Common myeloid progenitor, CD34-positive (primary cell): ENCODE measurements around the gene TBX20.
"Not testable (repeated sequence)": the region's sequence is repeated elsewhere in the genome, so short reads cannot be mapped to it uniquely, and the experiment has no call there.

Experiments used
- CTCF ChIA-PET: fragments of 350-600 bp; sonication (Branson Sonifier 250); formaldehyde crosslinking; loops from one replicate; lab custom pipeline; 2021; ENCODE audit warnings: antibody characterized with exemption; lab: Charles Lee
- POLR2A ChIA-PET: fragments of 350-600 bp; sonication (Branson Sonifier 250); formaldehyde crosslinking; loops from one replicate; lab custom pipeline; 2021; ENCODE audit warnings: antibody characterized with exemption; lab: Charles Lee
- DNase-seq, 3 donors: peaks; one replicate each; pipeline versions ENCODE4 v3.0.0 to v3.0.0-alpha.2; 2013
- H3K27ac ChIP-seq, 2 experiments: 1 replicate in 1 of 2; 2 replicates in 1 of 2; pipeline ENCODE4 v1.7.0; 2013; ENCODE audit warnings: inconsistent platforms in 2 of 2, low read length in 2 of 2, mild to moderate bottlenecking in 2 of 2, low read depth in 1 of 2, moderate library complexity in 1 of 2; ENCODE audit not compliant: severe bottlenecking in 2 of 2, insufficient read depth in 1 of 2, poor library complexity in 1 of 2
- H3K27me3 ChIP-seq, 5 experiments: replicated peaks in 2 of 5; 1 replicate in 3 of 5; 2 replicates in 2 of 5; pipeline versions ENCODE4 v1.6.1 to v1.7.0; 2013; ENCODE audit warnings: low read length in 4 of 5, mild to moderate bottlenecking in 2 of 5, moderate library complexity in 2 of 5, inconsistent platforms in 1 of 5; ENCODE audit not compliant: insufficient read depth in 5 of 5, control insufficient read depth in 4 of 5
- H3K36me3 ChIP-seq, 4 experiments: 1 replicate in 2 of 4; 2 replicates in 2 of 4; pipeline versions ENCODE4 v1.6.1 to v1.7.0; 2013; ENCODE audit warnings: low read length in 3 of 4, control low read depth in 1 of 4, mild to moderate bottlenecking in 1 of 4; ENCODE audit not compliant: control insufficient read depth in 4 of 4, insufficient read depth in 4 of 4
- H3K4me1 ChIP-seq, 4 experiments: 1 replicate in 3 of 4; 2 replicates in 1 of 4; pipeline versions ENCODE4 v1.6.1 to v1.7.1; 2013; ENCODE audit warnings: low read length in 3 of 4, mild to moderate bottlenecking in 3 of 4, control low read depth in 1 of 4, inconsistent platforms in 1 of 4, moderate library complexity in 1 of 4; ENCODE audit not compliant: control insufficient read depth in 4 of 4, insufficient read depth in 4 of 4; ENCODE audit errors: control extremely low read depth in 1 of 4
- H3K4me3 ChIP-seq, 7 experiments: 1 replicate in 4 of 7; 2 replicates in 3 of 7; pipeline versions ENCODE4 v1.5.1 to v1.7.0; 2013; ENCODE audit warnings: mild to moderate bottlenecking in 7 of 7, low read length in 6 of 7, moderate library complexity in 6 of 7, inconsistent platforms in 2 of 7, low read depth in 2 of 7, control low read depth in 1 of 7; ENCODE audit not compliant: insufficient read depth in 4 of 7, control insufficient read depth in 1 of 7; ENCODE audit errors: extremely low read depth in 1 of 7
- H3K9me3 ChIP-seq, 5 experiments: 1 replicate in 4 of 5; 2 replicates in 1 of 5; pipeline versions ENCODE4 v1.6.1 to v1.7.1; 2013; ENCODE audit warnings: low read length in 4 of 5, mild to moderate bottlenecking in 2 of 5, inconsistent platforms in 1 of 5, low read depth in 1 of 5, moderate library complexity in 1 of 5; ENCODE audit not compliant: control insufficient read depth in 4 of 5, insufficient read depth in 2 of 5; ENCODE audit errors: control extremely low read depth in 1 of 5
- WGBS: methylation state at CpG from one replicate; pipeline ENCODE4 v1.1.5; 2013; ENCODE audit not compliant: insufficient coverage; 5-methylcytosine and 5-hydroxymethylcytosine counted together

TBX20 gene

DNA sequence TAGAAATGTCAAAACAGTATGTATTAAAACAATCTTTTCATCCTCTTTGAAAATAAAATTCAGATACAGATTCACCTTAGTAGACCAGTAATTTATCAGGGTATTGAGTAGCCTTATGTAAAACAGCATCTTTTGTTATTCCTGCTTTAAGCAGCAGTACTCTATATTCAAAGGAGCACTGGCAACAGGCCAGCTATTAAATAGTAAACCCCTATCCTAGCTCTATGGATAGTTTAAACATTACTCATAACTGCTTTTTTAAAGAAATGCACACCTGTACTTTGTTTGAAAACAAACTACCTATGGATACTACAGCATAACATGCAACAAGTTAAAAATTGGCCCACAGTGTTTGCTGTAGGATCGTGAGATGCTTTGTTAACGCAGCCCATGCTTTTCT is 53.7 kb downstream of the TBX20 start:
- H3K4me1 ChIP-seq, H3K27me3 ChIP-seq, H3K9me3 ChIP-seq, DNase-seq, CTCF ChIA-PET, H3K27ac ChIP-seq, H3K36me3 ChIP-seq, POLR2A ChIA-PET, H3K4me3 ChIP-seq: not testable (repeated sequence)
- no CpG with 5 or more reads among the region's 2 CpGs for WGBS

DNA sequence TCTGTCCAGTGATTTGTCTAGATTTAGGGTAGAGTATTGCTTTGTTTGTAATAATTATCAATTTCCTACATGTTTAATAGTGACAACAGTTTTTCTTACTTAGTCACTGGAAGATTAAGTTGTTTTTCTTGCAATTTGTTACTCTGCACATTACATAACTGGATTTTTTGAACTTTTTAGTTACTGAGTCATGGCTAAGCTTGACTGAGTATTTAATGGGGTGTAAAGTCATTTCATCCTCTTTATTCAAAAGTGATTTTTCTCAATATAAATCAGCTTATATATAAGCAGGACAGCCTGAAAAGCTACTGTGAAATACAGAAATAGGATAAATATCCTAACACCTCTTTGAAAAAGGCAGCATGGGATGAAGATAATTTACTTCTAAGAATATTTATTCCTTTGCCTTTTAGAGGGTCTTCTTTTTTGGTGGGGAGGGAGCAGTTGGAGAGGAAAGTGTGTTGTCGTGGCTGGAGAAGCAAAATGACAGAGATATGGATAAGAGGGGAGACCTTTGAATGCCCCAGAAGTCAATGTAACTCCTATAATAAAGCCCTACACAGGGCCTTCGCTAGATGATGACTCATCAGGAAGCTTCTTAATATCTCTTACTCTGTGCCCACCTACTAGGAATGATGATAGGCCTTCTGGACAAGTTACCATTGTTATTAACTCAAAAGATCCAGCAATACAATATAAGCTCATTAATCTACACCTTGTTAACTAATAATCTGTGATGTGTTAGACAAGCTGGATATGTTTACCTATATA is 55.3 kb downstream of the TBX20 start:
- no CpG with 5 or more reads among the region's 2 CpGs for WGBS
- POLR2A ChIA-PET, H3K4me1 ChIP-seq, DNase-seq, H3K27ac ChIP-seq, H3K9me3 ChIP-seq, H3K4me3 ChIP-seq, H3K36me3 ChIP-seq, CTCF ChIA-PET, H3K27me3 ChIP-seq: not testable (repeated sequence)

DNA sequence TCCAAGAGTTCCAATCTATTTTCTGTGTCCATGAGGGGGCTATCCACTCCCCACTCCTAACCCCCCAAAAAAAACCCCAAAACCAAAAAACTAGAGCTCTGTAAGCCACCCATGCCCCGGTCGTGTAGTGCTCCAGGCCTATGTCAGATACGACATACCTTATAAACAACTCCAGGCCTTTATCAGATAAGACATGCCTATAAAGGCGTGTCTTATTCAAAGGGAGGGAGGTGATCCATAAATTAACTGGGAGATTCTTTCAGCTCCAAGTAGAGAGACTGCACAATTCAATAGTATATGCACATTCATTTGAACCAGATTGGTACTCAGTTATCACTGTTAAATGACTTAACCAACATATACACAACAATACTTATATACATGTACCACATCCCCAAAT is 62.3 kb downstream of the TBX20 start:
- DNase-seq, H3K4me1 ChIP-seq, POLR2A ChIA-PET, H3K36me3 ChIP-seq, H3K4me3 ChIP-seq, H3K9me3 ChIP-seq, H3K27me3 ChIP-seq, H3K27ac ChIP-seq: not testable (repeated sequence)
- WGBS = no CpG with 5 or more reads among the region's 4 CpGs
- CTCF ChIA-PET = interaction anchor here (1.0 kb wide), 1 partner anchor 433 kb away, joined by 4 read pairs; no protein-coding TSS in a partner anchor

DNA sequence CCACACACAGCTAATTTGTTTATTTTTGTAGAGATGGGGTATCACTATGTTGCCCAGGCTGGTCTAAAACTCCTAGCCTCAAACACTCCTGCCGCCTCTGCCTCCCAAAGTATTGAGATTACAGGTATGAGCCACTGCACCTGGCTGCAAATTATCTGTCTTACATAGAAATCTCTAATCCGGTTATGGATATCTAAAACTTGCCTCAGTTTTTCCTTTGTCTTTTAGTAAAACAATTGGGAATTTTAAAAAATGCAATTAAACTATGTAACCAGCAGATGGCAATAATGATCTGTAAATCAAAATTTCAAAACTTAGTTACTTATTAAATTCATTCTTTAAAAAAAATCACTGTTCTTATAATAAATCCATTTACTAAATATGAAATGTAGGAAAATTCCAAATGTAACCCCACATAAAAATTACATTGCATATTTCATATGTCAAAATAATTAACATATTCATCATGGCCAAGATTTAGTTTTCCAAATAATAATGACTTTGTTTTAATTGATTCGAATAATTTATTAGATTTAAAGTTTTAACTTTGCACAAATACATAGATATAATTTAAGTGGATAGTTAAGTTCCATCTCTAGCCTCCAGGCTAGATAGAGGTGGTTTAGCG is 63.6 kb downstream of the TBX20 start:
- DNase-seq, POLR2A ChIA-PET, H3K4me3 ChIP-seq, H3K27ac ChIP-seq, H3K9me3 ChIP-seq, CTCF ChIA-PET, H3K36me3 ChIP-seq: not testable (repeated sequence)
- peaks cover 0 to 22% (median 2%) of the 10 kb centered on the region in 5 experiments for H3K27me3 ChIP-seq
- peaks cover 0 to 14% (median 11%) of the 10 kb centered on the region in 4 experiments for H3K4me1 ChIP-seq
- no CpG with 5 or more reads among the region's 4 CpGs for WGBS

DNA sequence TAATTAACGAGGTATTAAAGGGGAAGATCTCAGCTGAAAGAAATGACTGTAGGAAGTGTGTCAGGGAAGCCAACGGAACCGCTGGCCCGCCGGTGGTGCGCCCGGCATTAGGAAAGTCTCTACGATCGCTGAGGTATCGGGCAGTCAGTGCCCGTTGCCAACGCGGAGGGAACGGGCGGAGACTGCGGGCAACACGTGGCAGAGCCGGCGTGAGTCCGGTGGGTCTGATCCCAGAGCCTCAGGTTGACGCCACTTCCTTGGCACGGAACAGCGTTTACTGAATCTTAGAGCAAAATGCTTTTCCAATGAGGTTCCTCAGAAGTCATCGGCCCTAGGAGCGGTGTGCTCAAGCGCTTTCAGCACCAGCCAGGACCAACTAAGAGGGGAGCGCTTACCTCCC is 67.1 kb downstream of the TBX20 start:
- POLR2A ChIA-PET, H3K36me3 ChIP-seq, H3K9me3 ChIP-seq, CTCF ChIA-PET, H3K27ac ChIP-seq: not testable (repeated sequence)
- WGBS = under 1% methylated on average over 13 of the region's 27 CpGs
- Histone ChIP-seq H3K4me3 (peak overlapping the region in 6 of 7 experiments; percentile 25 to 66 (median 54)), H3K4me1 (peaks cover 0 to 14% (median 11%) of the 10 kb centered on the region in 4 experiments), H3K27me3 (peaks cover 0 to 30% (median 4%) of the 10 kb centered on the region in 5 experiments)
- DNase-seq = peak in 2 of 3 donors; percentile 33 to 50

DNA sequence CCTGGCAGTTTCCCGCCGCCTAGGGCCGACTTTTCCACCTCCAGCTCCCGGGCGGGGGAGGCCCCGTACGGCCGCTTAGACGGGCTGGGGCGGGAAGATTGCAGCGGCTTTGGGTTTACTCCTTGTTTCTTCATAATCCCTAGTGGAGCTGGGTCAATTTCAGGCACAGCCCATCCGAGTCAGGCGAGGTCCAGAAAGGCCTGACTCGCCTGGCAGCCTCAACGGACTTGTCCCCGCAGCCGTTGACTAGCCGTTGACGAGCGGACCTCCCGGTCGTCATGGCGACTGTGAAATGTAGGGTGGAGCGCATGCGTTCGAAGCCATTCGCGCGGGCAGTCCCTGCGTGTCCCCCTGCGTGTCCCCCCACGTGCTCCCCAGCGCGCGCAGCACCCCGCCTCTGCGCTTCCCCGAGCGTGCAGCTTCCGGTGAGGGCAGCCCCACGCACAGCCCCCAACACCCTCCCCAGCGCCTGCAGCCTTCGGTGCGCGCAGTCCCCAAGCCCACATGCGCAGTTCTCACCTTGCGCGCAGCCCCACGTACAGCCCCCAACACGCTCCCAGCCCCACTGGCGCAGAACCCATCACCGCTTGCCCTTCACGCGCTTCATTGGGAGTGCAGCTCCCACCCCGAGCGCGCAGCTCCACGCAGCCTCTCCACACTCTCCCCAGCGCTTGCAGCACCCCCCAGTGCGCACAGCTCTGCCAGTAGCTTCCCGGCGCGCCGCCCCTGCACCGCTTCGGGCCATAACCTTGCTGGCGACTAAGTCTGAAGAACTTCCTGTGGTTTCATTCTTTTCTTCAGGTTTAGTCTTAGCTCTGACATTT is 67.8 kb downstream of the TBX20 start:
- ChIA-PET CTCF (no interaction called here), POLR2A (no interaction called here)
- Histone ChIP-seq H3K4me1 (peaks cover 0 to 14% (median 11%) of the 10 kb centered on the region in 4 experiments), H3K27me3 (peaks cover 0 to 30% (median 4%) of the 10 kb centered on the region in 5 experiments), H3K4me3 (peak overlapping the region in 6 of 7 experiments; percentile 25 to 66 (median 54)), H3K27ac (no peak overlapping the region), H3K9me3 (no peaks in the 10 kb centered on the region), H3K36me3 (no peaks in the 10 kb centered on the region)
- peak in 2 of 3 donors; percentile 48 to 52 for DNase-seq
- under 1% methylated on average over 59 of the region's 67 CpGs for WGBS
